GM23338 (cell line): Measurements from ENCODE around the gene NHLRC4. TPM values are rescaled to one million over a fixed set of nuclear protein-coding genes. Genes with fewer than 3 reads are reported as not detected.
A peak's percentile ranks its signal among the peaks of the same experiment; 100 is the strongest.

ENCODE experiments used
- ATAC-seq: fragments of 200-7000 bp; cut with Tn5 transposase; 3 replicates; pipeline ENCODE4 v1.9.1; 2020
- DNase-seq: peaks from one replicate; pipeline ENCODE4 v3.0.0-alpha.2; 2015; ENCODE audit warnings: low spot score
- H2AFZ ChIP-seq: fragments of 200-600 bp; sonication (generic); 2 replicates; pipeline ENCODE4 v1.8.0; 2016; ENCODE audit warnings: antibody characterized with exemption, mild to moderate bottlenecking, moderate library complexity
- H3F3A ChIP-seq: fragments of 200-600 bp; sonication (generic); replicated peaks from 2 replicates; pipeline ENCODE4 v1.8.0; 2017; ENCODE audit warnings: antibody characterized with exemption, mixed run types, low read depth
- H3K27ac ChIP-seq: fragments of 200-600 bp; sonication (generic); 2 replicates; pipeline ENCODE4 v1.6.1; 2016; ENCODE audit warnings: low read depth
- H3K27me3 ChIP-seq: fragments of 200-600 bp; sonication (generic); 2 replicates; pipeline ENCODE4 v1.8.0; 2016; ENCODE audit warnings: mild to moderate bottlenecking, mixed run types, moderate library complexity; ENCODE audit not compliant: insufficient read depth
- H3K36me3 ChIP-seq: fragments of 200-600 bp; sonication (generic); 2 replicates; pipeline ENCODE4 v1.8.0; 2016; ENCODE audit warnings: mild to moderate bottlenecking; ENCODE audit not compliant: insufficient read depth
- H3K4me1 ChIP-seq: fragments of 200-600 bp; sonication (generic); 2 replicates; pipeline ENCODE4 v1.8.0; 2016; ENCODE audit warnings: mild to moderate bottlenecking, moderate library complexity; ENCODE audit not compliant: insufficient read depth
- H3K4me2 ChIP-seq: fragments of 200-600 bp; sonication (generic); 2 replicates; pipeline ENCODE4 v1.7.1; 2017; ENCODE audit warnings: mixed run types
- H3K4me3 ChIP-seq: fragments of 200-600 bp; sonication (generic); 2 replicates; pipeline ENCODE4 v1.6.1; 2016; ENCODE audit warnings: mixed run types
- H3K79me2 ChIP-seq: fragments of 200-600 bp; sonication (generic); replicated peaks from 2 replicates; pipeline ENCODE4 v1.8.0; 2017; ENCODE audit warnings: mild to moderate bottlenecking; ENCODE audit not compliant: insufficient read depth
- H3K9me2 ChIP-seq: fragments of 200-600 bp; sonication (generic); 2 replicates; pipeline ENCODE4 v1.8.0; 2017; ENCODE audit not compliant: insufficient read depth
- H4K20me1 ChIP-seq: fragments of 200-600 bp; sonication (generic); replicated peaks from 2 replicates; pipeline ENCODE4 v1.8.0; 2017; ENCODE audit warnings: mild to moderate bottlenecking; ENCODE audit not compliant: insufficient read depth
- H3K27ac Mint-ChIP-seq: 2 replicates; pipeline ENCODE4 v1.8.0; 2020; ENCODE audit warnings: inconsistent platforms, mild to moderate bottlenecking, moderate library complexity, mixed read lengths
- H3K27me3 Mint-ChIP-seq: 3 replicates; pipeline ENCODE4 v1.8.0; 2022; ENCODE audit warnings: low read depth, mild to moderate bottlenecking, moderate library complexity, mixed read lengths, inconsistent platforms; ENCODE audit not compliant: insufficient read depth, poor library complexity
- H3K36me3 Mint-ChIP-seq: 3 replicates; pipeline ENCODE4 v1.8.0; 2021; ENCODE audit warnings: low read depth, mild to moderate bottlenecking, inconsistent platforms, moderate library complexity, mixed read lengths
- H3K4me1 Mint-ChIP-seq: 3 replicates; pipeline ENCODE4 v1.8.0; 2020; ENCODE audit warnings: mild to moderate bottlenecking, inconsistent platforms, mixed read lengths
- H3K4me3 Mint-ChIP-seq: 3 replicates; pipeline ENCODE4 v1.8.0; 2021; ENCODE audit warnings: moderate library complexity, mild to moderate bottlenecking, inconsistent platforms, mixed read lengths
- H3K9me3 Mint-ChIP-seq: 3 replicates; pipeline ENCODE4 v1.8.0; 2020; ENCODE audit warnings: moderate library complexity, mild to moderate bottlenecking, inconsistent platforms, mixed read lengths
- EZH2 ChIP-seq: fragments of 200-600 bp; sonication (generic); IDR thresholded peaks from one replicate; pipeline ENCODE4 v1.8.0; 2017; ENCODE audit warnings: antibody characterized with exemption, mild to moderate bottlenecking, low read depth; ENCODE audit not compliant: unreplicated experiment
- EZH2phosphoT487 ChIP-seq: fragments of 200-600 bp; sonication (generic); IDR thresholded peaks from one replicate; pipeline ENCODE4 v1.8.1; 2018; ENCODE audit warnings: antibody characterized with exemption; ENCODE audit not compliant: unreplicated experiment
- ZNF114 ChIP-seq: fragments of 250-450 bp; sonication (Bioruptor Pico); IDR thresholded peaks from 2 replicates; pipeline ENCODE4 v1.5.0; 2020; ENCODE audit warnings: mild to moderate bottlenecking, moderate library complexity
- ZNF331 ChIP-seq: fragments of 250-450 bp; sonication (Bioruptor Pico); IDR thresholded peaks from 2 replicates; pipeline ENCODE4 v1.5.0; 2020; ENCODE audit warnings: low read depth, mild to moderate bottlenecking, moderate library complexity
- polyA plus RNA-seq: library from polyadenylated mRNA; unstranded; fragments of >200 nt; fragmentation: Nextera tagmentation; extraction: Ambion mirVana; gene quantifications from 2 replicates; pipeline ENCODE4 v1.2.1, GENCODE V29; 2016
- total RNA-seq: library from RNA; depleted of rRNA; stranded (reverse); fragments of >200 nt; shearing (Covaris generic); gene quantifications from 2 replicates; pipeline ENCODE4 v1.2.3, GENCODE V29; 2014
- TF ChIP-seq, protein P1 (sequence below): IDR thresholded peaks from one replicate; pipeline ENCODE4 v1.6.1; 2018; ENCODE audit warnings: antibody characterized with exemption; ENCODE audit not compliant: unreplicated experiment
- TF ChIP-seq, protein P2 (sequence below), 2 experiments: fragments of 200-600 bp in 1 of 2; sonication (generic) in 1 of 2; conservative IDR thresholded peaks; 2 replicates each; pipeline versions ENCODE4 v1.5.1 to v1.6.1; 2016 to 2017; ENCODE audit warnings: antibody characterized with exemption in 2 of 2, low read depth in 2 of 2, mild to moderate bottlenecking in 2 of 2, moderate library complexity in 1 of 2

The NHLRC4 gene
- total and polyA plus RNA-seq, 2 experiments from 2014 or later, result 0.47 to 0.80 TPM

DNA sequence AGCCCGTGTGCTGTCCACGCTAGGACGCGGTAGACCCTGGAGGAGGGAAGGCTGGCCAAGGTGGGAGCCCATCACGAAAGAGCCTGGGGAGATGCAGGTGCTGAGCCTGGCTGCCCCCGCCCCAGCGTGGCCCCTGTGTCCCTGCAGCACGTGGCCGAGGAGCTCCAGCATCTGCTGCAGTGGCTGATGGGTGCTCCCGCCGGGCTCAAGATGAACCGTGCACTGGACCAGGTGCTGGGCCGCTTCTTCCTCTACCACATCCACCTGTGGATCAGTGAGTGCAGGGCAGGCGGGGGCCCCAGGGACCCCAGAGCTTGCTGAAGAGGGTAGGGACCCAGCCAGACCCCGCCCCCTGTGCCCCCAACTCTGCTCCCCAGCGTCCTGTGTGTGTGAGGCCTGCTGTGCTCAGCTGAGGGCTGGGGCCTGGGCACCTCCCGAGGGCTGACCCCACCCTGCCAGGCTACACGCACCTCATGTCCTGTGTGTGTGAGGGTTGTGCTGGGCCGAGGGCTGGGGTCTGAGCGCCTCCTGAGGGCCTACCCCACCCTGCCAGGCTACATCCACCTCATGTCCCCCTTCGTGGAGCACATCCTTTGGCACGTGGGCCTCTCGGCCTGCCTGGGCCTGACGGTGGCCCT, 11.5 kb downstream of the NHLRC4 start:
- H3K4me3 Mint-ChIP-seq, result peak overlapping the region; percentile 41; the same call in 1 of the 3 replicates
- no peaks in the 10 kb centered on the region for H3K27me3 ChIP-seq
- H4K20me1 ChIP-seq, result no peaks in the 10 kb centered on the region
- H3K9me2 ChIP-seq, result no peaks in the 10 kb centered on the region
- peaks cover 4% of the 10 kb centered on the region for H3K4me1 Mint-ChIP-seq
- no peak overlapping the region for H2AFZ ChIP-seq
- no peaks in the 10 kb centered on the region for H3K79me2 ChIP-seq
- no peaks in the 10 kb centered on the region for H3K36me3 Mint-ChIP-seq
- peak; percentile 2 for ATAC-seq
- DNase-seq, result no peak
- peak overlapping the region; percentile 66; the same call in 1 of the 2 replicates for H3K4me2 ChIP-seq
- no peaks in the 10 kb centered on the region; the same call in 1 of the 2 replicates for H3K4me1 ChIP-seq
- H3K4me3 ChIP-seq, result peak overlapping the region; percentile 42; the same call in 1 of the 2 replicates
- H3K27ac Mint-ChIP-seq, result no peak overlapping the region
- no peaks in the 10 kb centered on the region for H3K9me3 Mint-ChIP-seq
- peaks cover 10% of the 10 kb centered on the region; the same call in 1 of the 2 replicates for H3F3A ChIP-seq
- TF ChIP-seq EZH2phosphoT487 (no peak), EZH2 (no peak), ZNF331 (CRISPR knock-in tag) (no peak)
- TF ChIP-seq, protein P1, sequence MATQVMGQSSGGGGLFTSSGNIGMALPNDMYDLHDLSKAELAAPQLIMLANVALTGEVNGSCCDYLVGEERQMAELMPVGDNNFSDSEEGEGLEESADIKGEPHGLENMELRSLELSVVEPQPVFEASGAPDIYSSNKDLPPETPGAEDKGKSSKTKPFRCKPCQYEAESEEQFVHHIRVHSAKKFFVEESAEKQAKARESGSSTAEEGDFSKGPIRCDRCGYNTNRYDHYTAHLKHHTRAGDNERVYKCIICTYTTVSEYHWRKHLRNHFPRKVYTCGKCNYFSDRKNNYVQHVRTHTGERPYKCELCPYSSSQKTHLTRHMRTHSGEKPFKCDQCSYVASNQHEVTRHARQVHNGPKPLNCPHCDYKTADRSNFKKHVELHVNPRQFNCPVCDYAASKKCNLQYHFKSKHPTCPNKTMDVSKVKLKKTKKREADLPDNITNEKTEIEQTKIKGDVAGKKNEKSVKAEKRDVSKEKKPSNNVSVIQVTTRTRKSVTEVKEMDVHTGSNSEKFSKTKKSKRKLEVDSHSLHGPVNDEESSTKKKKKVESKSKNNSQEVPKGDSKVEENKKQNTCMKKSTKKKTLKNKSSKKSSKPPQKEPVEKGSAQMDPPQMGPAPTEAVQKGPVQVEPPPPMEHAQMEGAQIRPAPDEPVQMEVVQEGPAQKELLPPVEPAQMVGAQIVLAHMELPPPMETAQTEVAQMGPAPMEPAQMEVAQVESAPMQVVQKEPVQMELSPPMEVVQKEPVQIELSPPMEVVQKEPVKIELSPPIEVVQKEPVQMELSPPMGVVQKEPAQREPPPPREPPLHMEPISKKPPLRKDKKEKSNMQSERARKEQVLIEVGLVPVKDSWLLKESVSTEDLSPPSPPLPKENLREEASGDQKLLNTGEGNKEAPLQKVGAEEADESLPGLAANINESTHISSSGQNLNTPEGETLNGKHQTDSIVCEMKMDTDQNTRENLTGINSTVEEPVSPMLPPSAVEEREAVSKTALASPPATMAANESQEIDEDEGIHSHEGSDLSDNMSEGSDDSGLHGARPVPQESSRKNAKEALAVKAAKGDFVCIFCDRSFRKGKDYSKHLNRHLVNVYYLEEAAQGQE, result no peak
- H3K36me3 ChIP-seq, result no peaks in the 10 kb centered on the region
- H3K27ac ChIP-seq, result no peak overlapping the region
- H3K27me3 Mint-ChIP-seq, result peaks cover 5% of the 10 kb centered on the region

DNA sequence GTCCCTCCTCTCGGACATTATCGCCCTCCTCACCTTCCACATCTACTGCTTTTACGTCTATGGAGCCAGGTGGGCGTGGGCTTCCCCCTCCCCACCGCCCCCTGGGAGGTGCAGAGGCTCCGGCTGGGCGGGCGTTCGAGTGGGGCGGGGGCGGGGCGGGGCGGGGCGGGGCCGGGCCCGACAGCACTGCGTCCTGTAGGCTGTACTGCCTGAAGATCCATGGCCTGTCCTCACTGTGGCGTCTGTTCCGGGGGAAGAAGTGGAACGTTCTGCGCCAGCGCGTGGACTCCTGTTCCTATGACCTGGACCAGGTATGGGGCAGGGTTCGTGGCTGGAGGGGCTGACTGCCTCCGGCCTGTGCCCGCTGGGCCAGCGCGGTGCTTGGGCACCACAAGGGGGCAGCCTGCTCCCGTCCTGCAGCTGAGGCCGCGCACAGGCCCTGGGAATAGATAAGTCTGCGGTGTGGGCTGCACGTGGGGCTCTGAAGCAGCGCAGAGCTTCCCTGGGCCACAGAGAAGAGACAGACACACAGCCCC, 12.1 kb downstream of the NHLRC4 start:
- Histone ChIP-seq H3K36me3 (no peaks in the 10 kb centered on the region), H3K27me3 (no peaks in the 10 kb centered on the region), H3K27ac (no peak overlapping the region), H3K4me2 (peak overlapping the region; percentile 66; the same call in 1 of the 2 replicates), H2AFZ (no peak overlapping the region), H3K4me1 (peaks cover 4% of the 10 kb centered on the region; the same call in 1 of the 2 replicates), H3F3A (peaks cover 10% of the 10 kb centered on the region; the same call in 1 of the 2 replicates), H3K9me2 (no peaks in the 10 kb centered on the region), H4K20me1 (no peaks in the 10 kb centered on the region), H3K4me3 (peak overlapping the region; percentile 42; the same call in 1 of the 2 replicates), H3K79me2 (no peaks in the 10 kb centered on the region)
- peak overlapping the region; percentile 59; the same call in 2 of the 3 replicates for H3K4me3 Mint-ChIP-seq
- TF ChIP-seq, protein P2, sequence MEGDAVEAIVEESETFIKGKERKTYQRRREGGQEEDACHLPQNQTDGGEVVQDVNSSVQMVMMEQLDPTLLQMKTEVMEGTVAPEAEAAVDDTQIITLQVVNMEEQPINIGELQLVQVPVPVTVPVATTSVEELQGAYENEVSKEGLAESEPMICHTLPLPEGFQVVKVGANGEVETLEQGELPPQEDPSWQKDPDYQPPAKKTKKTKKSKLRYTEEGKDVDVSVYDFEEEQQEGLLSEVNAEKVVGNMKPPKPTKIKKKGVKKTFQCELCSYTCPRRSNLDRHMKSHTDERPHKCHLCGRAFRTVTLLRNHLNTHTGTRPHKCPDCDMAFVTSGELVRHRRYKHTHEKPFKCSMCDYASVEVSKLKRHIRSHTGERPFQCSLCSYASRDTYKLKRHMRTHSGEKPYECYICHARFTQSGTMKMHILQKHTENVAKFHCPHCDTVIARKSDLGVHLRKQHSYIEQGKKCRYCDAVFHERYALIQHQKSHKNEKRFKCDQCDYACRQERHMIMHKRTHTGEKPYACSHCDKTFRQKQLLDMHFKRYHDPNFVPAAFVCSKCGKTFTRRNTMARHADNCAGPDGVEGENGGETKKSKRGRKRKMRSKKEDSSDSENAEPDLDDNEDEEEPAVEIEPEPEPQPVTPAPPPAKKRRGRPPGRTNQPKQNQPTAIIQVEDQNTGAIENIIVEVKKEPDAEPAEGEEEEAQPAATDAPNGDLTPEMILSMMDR (conservative IDR thresholded peaks at IDR 0.05; ENCODE audit: low read depth in 2 of 2), result peak; percentile 73 to 98
- TF ChIP-seq EZH2phosphoT487, result no peak
- no peak for TF ChIP-seq ZNF114 (CRISPR knock-in tag)
- no peak for TF ChIP-seq ZNF331 (CRISPR knock-in tag)
- no peak for TF ChIP-seq EZH2
- TF ChIP-seq, protein P1, result no peak
- H3K27me3 Mint-ChIP-seq, result peaks cover 4% of the 10 kb centered on the region
- peak; percentile 93 for DNase-seq
- H3K4me1 Mint-ChIP-seq, result peaks cover 4% of the 10 kb centered on the region
- no peak overlapping the region for H3K27ac Mint-ChIP-seq
- no peaks in the 10 kb centered on the region for H3K36me3 Mint-ChIP-seq
- peak; percentile 76 for ATAC-seq
- no peaks in the 10 kb centered on the region for H3K9me3 Mint-ChIP-seq
